Measurements from ENCODE around the gene SNX1.
A peak's percentile ranks its signal among the peaks of the same experiment; 100 is the strongest.

SNX1 gene

DNA sequence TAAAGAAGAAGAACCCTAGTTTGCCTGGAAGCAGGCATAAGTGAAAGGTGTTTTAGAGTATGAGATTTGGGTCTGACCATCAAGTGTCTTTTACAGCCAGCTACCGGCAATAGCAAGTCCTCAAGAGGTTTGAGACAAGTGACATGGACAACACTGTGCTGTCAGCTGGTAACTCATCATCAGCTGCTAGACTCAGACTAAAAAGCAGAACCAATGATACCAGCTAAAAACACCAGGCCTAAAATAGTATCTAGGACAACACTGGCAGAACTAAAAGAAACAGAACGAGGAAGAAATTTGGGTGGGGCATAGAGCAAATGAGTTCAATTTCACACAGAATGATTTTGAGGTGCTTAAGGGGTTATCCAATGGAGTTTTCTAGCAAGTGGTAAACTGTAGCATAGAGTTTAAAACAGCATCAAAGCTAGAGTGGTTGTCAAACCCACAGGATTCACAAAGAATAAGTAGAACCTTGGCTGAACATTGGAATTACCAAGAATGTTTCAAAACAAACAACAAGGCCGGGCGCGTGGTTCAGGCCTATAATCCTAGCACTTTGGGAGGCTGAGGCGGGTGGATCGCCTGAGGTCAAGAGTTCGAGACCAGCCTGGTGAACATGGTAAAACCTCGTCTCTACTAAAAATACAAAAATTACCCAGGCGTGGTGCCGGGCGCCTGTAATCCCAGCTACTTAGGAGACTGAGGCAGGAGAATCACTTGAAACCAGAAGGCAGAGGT, 6.1 kb upstream of the SNX1 start:
- H3K4me3 ChIP-seq (ENCODE audit: low read depth, low read length) = peak overlapping the region; percentile 49
- TF ChIP-seq, protein P1, sequence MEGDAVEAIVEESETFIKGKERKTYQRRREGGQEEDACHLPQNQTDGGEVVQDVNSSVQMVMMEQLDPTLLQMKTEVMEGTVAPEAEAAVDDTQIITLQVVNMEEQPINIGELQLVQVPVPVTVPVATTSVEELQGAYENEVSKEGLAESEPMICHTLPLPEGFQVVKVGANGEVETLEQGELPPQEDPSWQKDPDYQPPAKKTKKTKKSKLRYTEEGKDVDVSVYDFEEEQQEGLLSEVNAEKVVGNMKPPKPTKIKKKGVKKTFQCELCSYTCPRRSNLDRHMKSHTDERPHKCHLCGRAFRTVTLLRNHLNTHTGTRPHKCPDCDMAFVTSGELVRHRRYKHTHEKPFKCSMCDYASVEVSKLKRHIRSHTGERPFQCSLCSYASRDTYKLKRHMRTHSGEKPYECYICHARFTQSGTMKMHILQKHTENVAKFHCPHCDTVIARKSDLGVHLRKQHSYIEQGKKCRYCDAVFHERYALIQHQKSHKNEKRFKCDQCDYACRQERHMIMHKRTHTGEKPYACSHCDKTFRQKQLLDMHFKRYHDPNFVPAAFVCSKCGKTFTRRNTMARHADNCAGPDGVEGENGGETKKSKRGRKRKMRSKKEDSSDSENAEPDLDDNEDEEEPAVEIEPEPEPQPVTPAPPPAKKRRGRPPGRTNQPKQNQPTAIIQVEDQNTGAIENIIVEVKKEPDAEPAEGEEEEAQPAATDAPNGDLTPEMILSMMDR (IDR thresholded peaks at IDR 0.05; ENCODE audit: insufficient read depth, low read depth, low read length, missing control alignments) = no peak
- DNase-seq (ENCODE audit: low read depth) = peak; percentile 79

DNA sequence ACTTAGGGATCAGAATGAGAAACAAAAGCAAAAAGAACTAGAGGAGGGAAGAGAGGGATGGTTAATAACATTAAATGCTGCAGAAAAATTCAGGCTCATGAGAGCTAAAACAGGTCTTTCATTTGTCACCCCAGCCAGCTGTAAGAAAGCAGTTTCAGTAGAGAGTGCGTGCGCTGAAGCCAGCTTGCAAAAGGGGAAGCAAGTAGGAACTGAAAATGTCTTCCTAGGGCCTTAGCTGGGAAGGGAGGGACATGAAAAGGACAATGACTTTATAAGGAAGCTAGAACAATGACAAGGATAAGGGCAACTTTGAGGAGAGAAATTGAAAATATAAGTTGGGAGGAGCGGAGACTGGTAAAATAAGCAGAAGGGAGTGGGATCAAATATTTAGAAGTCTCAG, 5.3 kb upstream of the SNX1 start:
- TF ChIP-seq, protein P1 (IDR thresholded peaks at IDR 0.05; ENCODE audit: insufficient read depth, low read depth, low read length, missing control alignments) = no peak
- peak; percentile 83 for DNase-seq (ENCODE audit: low read depth)
- H3K4me3 ChIP-seq (ENCODE audit: low read depth, low read length) = peak overlapping the region; percentile 49

DNA sequence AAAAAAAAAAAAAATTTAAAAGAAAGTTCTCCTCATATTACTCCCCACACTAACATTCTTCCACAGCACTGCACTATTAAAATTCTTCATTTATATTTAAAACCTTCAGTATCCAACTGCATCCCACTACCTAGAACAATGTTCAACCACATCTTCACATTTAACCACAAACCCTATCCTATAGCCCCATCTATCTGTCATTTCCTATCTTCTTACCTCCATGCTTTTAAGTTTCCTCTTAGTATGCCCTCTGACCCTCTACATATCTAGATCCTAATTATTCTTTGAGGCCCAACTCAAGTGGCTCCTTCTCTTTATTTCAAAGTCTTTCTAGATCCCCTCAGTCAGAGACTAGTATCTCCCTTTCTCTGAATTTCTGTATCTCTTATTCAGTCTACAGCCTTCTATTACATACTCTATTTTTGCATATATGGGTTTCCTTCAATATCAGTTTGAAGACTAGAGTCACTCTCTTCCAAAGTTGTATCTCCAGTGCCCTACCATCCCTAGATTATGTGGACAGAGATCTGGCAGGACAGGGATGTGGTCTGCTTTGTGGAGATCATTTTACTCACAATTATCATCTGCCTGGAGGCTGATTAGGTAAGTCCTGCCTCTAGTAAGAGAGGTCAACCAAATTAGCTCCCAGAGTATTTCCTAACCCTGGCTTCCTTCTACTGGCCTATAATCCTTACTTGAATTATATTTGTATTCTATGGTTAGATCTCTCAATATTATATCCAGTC, 3.5 kb upstream of the SNX1 start:
- TF ChIP-seq, protein P1 (IDR thresholded peaks at IDR 0.05; ENCODE audit: insufficient read depth, low read depth, low read length, missing control alignments) = no peak
- peak overlapping the region; percentile 80 for H3K4me3 ChIP-seq (ENCODE audit: low read depth, low read length)

DNA sequence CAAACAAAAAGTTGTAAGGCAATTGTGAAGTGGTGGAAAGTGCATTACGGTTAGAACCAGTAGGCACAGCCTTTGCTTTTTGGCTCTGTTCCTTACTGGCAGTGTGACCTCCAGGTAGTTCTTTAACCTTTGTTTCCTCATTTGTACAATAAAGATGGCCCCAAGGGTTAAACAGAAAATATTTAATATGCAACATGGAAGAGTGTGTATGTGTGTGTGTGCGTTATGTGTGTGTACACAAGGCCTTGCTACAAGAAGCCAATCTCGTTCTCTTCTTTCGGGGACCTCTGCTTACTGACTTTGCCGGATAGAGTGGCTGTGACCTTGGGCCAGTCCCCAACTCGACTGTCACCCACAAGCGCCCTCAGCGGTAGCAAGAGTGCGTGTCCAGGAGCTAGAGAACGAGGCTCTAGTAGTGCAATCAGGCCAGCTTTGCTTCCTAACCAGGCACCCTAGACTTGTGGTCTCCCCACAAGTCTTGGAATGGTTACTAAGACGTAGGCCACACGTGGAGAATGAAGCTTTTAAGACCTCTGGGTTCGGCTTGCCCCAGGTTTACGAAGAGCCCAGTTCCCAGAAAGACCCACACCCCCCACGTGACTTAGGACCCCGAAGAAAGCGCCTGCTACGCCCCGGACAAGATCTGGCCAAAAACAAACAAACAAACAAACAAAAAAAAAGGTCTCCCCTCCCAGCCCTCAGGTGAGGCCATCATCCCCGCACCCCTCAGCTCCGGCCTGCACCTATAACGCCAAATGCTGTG, 2.7 kb upstream of the SNX1 start:
- TF ChIP-seq, protein P1 (IDR thresholded peaks at IDR 0.05; ENCODE audit: insufficient read depth, low read depth, low read length, missing control alignments) = peak; percentile 18
- H3K4me3 ChIP-seq (ENCODE audit: low read depth, low read length) = peak overlapping the region; percentile 80
- peak; percentile 86 for DNase-seq (ENCODE audit: low read depth)

More for the DNA sequence above, 3.5 kb upstream of the SNX1 start:
- DNase-seq (ENCODE audit: low read depth) = peak; percentile 29

DNA sequence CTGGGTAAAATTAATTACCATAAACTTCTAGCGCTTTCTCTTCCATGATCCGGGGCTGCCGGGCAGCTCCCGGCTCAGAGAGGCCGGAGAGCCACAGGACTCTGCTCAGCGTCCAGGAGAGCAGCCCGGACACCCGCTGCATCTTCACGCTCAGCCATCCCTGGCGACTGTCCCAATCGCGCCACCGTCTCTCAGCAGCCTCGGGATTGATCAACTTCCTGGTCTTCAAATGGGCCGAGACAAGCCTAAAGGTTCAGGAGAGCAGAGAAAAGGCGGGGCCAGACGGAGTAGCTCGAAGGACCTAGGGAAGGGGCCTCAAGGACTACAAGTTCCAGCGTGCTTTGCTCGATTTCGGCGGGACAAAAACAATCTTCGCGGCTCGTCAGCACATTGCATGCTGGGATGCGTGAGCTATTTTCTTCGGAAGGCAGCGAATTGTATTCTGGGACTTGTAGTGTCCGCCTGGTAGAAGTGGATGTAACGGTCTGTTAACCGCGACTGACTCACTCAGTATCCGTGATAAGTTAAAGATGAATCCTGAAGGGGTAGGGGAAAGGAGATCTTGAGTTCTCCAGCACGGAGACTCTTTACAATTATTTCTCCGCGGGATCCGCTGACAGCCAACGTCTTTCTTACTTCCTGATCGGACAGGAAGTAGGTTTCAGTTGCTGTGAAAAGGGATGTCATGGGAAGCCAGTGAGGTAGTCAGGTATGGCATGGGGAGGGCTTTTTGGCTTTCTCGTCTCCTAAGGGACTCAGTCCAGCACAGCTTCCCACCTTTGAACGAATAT, 2.0 kb upstream of the SNX1 start, which contains the start of gene CIAO2A:
Gene CIAO2A, minus strand, starts transcription at position 212 of the 791 bp plus-strand sequence. Its CDS starts 70 bp downstream, at position 142.
- peak; percentile 99 for DNase-seq (ENCODE audit: low read depth)
- TF ChIP-seq, protein P1 (IDR thresholded peaks at IDR 0.05; ENCODE audit: insufficient read depth, low read depth, low read length, missing control alignments) = no peak

DNA sequence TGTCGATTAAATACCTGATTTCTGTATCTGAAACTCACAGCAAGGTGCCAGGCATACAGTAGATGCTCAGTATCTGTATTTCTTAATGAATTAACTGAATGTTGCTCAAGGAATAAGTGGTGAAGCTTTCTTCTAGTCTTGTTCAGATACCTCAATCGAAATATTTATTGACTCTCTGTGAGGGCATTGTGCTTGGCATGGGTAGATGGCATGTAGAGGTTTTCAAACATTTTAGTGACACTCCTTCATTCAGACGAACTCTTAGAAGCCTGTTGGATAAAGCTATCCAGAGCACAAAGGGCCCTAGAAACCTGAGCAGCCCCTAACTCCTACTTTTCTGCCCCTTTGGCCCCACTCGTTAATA, 369 bp upstream of the SNX1 start:
- TF ChIP-seq, protein P1 (IDR thresholded peaks at IDR 0.05; ENCODE audit: insufficient read depth, low read depth, low read length, missing control alignments) = no peak
- DNase-seq (ENCODE audit: low read depth) = no peak
- peak overlapping the region; percentile 56 for H3K4me3 ChIP-seq (ENCODE audit: low read depth, low read length)

More for the DNA sequence above, 2.0 kb upstream of the SNX1 start, which contains the start of gene CIAO2A:
- H3K4me3 ChIP-seq (ENCODE audit: low read depth, low read length) = peak within 1 kb of the TSS; percentile 80

All from GM12865 (cell line).